Forelimb muscle (tissue), 1 donor: Measurements from ENCODE around the gene ARHGAP1. TPM values are rescaled to one million over a fixed set of nuclear protein-coding genes. Genes with fewer than 3 reads are reported as not detected.

Experiments used
- DNase-seq: peaks from one replicate; pipeline ENCODE4 v3.0.0-alpha.2; 2013; ENCODE audit warnings: low read depth
- polyA plus RNA-seq: library from polyadenylated mRNA; unstranded; fragments of 120-200 nt; gene quantifications from one replicate; pipeline ENCODE4 v1.2.1, GENCODE V29; 2013; ENCODE audit not compliant: insufficient read length

Gene ARHGAP1
- polyA plus RNA-seq, 1 donor = 33.8 TPM

DNA sequence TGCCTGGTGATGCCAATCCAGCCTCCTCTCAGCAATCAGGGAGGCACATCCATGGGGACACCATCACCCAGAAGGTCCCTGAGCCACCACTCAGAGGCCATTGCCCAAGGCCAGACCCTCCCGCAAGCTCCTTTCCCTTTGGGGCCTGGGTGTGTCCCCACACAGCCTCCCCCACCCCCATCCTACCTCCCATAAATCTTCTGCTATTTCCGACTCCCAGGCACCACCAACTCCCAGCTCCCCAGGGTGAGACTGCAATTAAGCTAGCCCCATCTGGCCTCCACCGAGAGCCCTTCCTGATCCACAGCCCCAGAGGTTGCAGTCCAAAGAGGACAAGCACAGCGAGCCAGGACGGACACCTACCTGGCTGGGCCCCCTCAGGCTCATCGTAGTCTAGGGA is 6.3 kb downstream of the ARHGAP1 start:
- no peak for DNase-seq

DNA sequence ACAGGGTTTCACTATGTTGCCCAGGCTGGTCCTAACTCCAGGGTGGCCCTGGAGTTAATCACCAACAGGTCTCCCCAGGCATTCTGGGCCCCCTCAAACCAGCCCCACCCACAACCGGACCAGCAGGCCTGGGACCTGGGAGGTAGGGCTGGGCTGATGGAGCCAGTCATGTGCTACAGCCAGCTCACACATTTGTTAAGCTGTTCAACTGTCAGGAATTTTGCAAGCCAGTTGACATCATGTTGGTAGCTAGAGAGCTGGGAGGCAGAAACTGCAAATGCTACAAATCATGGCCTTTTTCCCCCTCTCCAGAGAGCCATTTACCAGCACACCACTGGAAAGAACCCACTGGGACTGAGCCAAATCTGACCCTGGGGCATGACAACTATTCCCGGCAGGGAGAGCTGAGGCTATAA is 6.8 kb downstream of the ARHGAP1 start:
- DNase-seq = no peak

DNA sequence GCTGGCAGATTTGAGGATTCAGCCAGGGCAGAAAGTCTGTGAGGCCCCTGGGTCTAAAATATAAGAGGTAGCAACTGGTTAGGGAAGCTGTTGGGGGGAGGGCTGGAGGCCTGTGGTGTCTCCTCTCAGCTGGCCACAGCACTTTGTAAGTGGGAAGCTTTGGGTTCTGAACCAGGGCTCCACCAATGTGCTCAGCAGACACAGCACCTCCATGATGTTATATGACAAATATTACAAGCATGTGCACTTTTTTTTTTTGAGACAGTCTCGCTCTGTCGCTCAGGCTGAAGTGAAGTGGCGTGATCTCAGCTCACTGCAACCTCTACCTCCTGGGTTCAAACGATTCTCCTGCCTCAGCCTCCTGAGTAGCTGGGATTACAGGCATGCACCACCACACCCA is 8.0 kb downstream of the ARHGAP1 start:
- DNase-seq = no peak

DNA sequence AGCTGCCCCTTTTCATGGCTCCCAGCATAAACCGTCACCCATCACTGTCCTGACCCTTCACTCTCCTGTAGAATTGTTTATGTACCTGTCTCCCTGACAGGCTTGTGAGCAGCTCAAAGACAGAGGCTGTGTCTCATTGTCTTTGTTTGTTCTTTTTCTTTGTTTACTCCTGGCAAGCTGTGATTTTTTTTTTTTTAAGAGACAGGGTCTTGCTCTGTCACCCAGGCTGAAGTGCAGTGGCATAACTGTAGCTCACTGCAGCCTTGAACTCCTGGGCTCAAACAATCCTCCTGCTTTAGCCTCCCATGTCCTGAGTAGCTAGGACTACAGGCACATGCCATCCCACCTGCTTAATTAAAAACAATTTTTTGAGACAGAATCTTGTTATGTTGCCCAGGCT is 9.7 kb downstream of the ARHGAP1 start:
- DNase-seq = no peak

DNA sequence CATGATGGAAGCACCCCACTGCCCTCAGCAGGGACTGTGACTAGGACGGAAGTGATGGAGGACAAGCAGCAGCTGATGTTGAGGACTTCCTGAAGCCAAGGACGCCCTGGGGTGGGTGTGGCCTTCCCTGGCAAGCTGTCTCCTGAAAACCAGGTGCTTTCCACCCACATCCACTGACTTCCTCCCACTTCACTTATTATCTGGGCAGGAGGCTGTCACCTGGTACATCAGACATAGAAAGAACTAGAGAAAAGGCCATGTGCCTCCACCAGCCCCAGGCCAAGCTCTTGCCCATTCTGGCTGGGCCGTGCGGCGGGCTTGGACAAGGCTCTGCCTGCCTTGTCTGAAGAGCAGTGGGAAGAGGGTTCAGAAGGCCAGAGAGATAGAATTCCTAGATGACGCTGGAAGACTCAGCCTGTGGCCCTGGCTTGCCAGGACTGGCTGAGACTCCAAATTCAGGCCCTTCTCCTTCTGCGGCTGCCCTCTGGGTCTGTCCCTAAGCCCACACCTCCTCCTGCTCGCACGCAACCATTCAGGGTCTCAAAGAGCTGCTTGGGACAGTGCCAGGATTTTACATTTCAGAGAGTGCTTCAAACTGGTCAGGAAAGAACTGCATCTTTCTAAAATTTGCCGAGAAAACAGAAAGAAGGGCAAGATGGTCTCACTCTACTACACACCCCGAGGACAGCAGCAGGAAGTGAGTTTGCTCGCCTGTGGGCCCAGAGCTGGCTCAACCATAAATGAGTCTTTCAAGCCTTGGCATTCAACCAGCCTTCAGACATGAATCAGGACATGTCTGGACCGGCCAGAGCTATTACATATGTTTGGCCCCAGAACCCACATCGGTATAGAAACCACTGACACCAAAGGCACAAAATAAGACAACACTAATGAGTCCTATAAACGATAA is 13.3 kb downstream of the ARHGAP1 start:
- no peak for DNase-seq

DNA sequence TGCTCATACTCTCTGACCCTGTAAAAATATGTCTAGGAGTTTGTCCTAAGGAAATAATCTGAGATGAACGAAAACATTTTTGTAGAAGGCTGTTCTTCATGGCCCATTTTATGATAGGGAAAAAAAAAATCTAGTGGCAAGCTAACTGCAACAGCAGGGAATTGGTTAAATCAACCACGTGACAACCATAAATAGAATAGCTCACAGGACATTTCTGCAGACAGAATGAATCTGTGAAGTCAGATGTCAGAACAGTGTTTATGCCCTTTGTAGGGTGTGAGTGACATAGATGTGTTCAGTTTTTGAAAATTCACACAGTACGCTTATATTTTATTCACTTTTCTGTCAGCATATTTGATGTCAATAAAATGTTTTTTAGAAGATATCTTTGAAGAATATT is 16.1 kb downstream of the ARHGAP1 start:
- DNase-seq = no peak

DNA sequence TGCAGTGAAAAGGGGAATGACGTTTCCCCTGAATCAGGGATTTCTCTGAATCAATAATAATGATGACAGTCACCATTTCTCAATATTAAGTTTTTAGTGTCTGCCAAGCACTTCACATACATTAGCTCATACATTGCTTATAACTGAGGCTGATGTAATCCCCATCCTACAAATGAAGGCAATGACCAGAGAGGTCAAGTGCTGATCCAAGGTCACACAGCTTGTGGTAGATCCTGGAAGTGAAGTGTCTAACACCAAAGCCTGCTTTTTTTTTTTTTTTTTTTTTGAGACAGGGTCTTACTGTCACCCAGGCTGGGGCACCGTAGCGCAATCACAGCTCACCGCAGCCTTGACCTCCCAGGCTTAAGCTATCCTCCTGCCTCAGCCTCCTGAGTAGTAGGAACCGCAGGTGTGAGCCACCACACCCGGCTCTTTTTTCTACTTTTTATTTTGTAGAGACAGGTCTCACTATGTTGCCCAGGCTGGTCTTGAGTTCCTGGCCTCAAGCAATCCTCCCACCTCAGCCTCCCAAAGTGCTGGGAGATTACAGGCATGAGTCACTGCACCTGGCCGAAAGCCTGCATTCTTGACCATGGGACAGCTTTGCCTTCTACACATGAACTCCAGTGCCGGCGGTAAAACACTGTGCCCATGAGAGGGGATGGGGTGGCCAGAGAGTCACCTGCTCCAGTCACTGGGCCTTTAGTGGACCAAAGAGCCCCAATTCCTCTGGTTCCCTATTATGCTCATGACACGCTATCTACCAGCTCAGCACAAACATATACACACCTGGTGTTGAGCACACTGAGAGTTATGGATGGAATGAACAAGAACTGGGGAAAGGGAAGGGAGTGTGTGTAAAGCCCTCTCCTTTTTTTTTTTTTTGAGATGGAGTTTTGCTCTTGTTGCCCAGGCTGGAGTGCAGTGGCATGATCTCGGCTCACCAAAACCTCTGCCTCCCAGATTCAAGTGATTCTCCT is 17.4 kb downstream of the ARHGAP1 start:
- no peak for DNase-seq

DNA sequence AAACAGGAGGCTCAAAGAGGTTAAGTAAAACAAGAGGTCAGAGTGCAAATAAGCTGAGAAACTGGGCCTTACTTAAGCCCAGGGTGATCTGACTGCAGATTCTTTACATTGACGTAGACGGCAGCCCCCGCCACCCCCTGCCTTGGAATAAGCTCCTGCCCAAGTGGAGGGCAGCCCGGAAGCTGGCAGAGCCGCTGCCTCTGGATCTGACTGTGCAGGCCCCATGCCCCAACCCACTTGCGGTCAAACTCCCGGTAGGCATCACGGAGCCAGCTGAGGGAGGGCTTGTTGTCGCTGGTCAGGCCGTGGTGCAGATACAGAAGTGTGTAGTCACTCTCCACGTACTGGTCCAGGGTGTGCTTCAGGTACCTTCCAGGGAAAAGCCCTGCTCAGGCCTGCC is 18.6 kb downstream of the ARHGAP1 start:
- DNase-seq = no peak

DNA sequence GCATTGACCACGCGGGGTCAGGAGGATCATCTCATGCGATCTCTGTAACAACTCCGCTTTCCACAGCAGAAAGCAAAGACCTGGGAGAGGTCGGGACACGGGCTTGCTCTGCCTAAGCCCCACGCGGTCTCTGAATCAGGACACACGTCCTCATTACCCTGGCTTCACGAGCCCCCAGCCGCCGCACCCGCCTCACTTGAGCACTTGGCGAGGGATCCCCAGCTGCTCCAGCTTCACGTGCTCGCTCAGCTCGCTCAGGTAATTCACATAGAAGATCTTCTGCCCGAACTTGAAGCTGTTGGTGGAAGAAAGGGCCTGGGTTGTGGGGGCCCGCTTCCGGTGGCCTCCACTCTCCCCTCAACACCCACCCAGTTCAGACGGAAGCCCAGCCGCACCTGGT is 19.6 kb downstream of the ARHGAP1 start:
- no peak for DNase-seq

DNA sequence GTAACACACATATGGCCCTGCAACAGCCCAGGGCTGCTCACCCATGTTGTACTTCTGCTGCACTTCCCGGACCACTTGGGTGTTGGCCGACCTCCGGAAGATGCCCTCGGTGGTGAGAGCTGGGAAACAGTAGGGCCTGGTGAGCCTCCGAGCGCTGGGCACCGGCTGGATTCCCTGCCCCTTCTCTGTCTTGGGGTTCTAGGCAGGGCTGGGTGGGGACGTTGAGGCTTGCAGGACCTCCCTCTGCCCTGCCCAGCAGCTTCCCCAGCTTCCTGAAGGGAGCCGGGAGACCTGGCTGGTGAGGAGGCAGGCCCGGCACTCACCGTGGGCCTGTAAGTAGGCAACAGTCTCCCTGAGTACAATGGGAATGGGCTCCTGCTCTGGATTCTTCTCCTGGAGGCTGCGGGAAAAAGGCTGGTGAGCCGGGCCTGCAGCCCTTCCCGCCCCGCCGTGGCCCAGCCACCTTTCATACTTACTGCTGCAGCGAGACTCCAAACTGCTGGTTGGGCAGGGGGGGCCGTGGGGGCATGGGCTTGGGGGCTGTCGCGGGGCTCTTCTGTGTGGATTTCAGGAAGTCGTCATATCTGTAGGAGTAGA is 20.2 kb downstream of the ARHGAP1 start:
- DNase-seq = no peak

DNA sequence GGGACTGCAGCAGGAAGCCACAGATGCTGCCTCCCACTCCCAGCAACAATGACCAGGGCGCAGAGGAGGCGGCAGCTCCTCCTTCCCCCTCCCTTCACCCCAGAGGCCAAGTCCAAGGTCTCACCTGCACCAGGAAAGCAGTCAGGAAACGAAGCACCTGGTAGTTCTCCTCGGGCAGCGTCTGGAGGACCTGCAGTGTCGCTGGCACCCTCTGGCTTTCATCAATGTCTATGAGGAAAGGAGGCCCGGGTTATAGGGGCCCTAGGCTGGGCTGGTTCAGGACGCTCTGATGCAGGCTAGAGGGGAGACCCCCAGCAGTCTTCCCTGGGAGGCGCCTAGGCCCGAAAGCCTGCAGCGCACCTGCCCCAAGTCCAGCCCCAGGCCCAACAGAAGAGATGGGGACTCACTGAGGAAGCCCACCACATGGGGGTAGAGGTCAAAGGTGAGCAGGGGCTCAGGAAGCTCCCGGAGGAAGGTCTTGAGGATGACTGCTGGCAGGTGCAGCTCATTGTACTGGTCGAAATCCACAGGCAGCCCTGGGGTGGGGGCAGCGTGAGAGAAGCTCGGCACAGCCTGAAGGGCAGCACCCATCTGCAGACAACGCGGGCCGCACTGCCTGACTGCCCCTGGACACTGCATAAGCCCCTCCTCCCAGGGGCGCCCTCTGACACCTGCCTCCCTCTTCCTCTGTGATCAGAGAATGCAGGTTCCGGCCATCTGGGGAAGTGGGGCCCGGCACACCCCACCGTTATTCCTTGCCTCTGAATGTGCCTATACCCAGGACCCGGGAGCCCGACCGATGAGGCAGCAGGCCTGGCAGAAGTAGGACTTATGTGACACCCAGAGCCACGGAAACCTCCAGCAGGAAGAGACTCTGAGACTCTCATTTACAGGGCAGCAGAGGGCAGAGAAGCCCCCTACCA is 20.9 kb downstream of the ARHGAP1 start:
- no peak for DNase-seq

DNA sequence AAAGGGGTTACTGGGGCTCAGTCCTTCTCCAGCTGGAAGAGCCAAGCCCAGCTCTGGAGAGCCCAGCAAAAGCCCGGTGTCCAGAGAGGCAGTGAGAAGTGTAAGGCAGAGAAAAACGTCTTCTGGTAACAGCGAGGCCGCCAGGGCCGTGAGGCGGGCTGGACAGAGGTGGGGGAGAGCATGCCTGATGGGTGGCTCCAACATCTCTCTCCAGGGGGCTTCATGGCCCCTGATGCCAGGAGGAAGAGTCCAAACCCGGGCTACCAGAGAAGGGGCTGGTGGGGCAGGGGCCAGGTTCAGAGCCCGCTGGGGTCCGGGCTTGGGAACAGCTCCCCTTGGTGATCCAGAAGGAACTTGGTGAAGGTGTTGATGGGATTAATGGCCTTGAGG is 21.7 kb downstream of the ARHGAP1 start:
- DNase-seq = no peak

DNA sequence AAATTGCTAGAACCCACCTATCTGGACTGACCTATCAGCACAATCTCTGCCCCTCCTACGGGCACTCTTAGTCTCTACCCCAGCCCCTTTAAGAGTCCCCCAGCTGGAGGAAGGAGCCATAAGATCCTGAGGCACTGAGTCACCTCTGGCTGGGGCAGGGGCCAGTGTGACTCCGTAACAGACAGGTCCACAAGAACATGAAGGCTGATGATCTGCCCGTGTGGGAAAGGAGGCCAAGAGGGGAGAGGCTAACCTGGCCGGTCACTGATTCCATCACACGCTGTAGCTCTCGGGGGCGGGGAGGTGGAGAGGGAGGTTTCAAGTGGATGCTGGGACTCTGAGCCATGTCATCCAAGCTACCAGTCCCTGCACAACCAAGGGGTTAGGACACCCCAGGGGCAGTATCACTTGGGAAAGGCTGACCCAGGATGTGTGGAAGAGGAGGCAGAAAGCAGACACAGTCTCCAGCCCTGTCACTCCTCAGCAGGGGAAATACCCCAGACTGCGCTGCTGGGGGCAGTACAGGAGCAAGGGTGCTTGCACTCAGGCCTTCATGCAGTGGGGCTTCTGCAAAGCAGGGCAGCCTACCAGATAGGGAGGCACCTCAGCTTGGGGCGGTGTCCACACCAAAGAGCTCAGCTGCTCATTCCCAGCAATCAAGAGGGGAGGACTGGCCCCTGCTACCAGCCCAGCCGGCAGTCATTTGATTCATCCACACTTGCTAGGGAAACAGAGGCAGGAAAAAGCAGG is 22.3 kb downstream of the ARHGAP1 start:
- no peak for DNase-seq

DNA sequence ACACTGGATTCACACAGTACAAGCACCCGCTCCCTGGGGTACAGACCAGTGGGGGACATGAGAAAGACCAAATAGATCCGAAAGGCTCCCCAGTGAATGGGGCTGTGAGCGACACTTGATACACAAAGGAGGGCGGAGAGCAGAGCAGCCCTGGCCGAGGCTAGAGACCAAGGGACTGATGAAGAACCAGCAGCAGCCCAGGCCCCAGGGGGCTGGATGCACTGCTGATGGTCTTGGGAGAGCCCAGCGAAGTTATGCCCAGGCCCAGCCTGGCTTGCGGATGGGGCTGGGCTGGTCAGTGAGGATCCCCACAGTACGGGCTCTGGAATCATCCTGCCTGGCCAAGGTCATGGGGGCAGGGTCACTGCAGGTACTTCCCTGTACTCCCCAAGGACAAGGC is 23.2 kb downstream of the ARHGAP1 start:
- DNase-seq = no peak

DNA sequence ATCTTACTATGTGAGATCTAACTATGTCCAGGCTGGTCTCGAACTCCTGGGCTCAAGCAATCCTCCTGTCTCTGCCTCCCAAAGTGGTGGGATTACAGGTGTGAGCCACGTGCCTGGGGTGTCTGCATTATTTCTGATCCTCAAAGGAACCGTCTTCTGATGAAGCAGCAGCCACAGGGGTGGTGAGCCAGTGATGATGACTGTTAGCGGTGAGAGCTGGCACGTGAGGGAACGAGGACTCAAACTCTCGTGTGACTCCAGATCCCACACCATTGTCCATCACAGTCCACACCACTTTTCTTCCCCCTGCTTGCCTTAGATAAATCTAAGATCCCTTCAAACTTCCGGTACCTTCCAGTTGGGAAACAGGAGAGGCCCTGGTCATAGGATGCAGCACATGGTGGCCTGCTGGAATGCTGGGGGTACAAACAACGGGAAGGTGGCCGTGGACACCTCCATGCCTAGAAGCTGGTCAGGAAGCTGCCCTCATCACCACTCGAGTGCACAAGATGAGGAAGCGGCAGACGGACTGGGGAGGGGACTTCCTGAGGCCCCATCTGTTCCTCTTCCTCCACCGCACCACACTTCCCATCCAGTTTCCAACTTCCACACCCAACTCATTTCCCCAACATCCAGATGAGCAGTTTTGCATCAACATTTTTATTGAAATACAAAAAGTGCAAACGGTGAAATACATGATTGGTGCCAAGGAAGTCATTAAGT is 23.8 kb downstream of the ARHGAP1 start:
- DNase-seq = no peak

DNA sequence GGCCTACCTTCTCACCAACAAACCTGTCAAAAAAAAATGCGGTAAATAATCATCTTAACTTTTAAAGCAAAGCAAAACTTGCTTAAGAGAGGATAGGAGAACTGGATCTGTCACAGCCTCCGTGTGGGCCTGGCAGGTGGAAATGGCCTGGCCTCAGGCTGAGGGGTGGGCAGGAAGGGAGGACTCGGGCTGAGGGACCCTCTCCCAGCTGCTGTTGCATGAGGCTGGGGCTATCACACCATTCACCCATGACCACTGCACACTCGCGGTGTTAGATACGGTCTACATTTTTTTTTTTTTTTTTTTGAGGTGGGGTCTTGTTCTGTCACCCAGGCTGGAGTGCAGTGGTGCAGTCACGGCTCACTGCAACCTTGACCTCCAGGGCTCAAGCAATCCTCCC is 24.5 kb downstream of the ARHGAP1 start:
- no peak for DNase-seq

DNA sequence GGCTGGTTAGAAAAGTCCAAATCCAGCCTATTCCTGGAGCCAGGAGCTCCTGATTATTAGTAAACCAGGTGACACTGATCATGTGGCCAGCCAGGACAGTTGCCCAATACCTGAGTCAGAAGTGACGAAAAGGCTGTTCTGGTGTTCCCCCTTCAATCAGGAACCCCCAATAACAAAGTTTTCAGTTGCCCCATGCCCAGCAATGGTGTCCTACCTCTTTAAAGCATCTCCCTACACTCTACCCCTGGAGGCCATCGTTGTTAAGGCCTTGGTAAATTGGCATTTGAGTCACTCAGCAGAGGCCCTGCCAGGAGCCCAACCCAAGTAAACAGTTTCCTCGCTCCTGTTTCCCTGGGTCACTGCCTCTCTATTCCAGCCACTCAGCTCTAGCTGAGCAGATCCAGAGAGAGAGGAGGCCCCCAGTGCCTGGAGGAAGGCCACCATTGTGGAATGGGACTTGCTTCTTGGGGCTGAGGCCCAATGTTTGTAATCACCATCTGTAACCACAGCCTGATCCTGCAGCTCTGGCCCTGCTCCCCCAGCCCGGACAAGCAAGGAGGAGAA is 25.0 kb downstream of the ARHGAP1 start:
- no peak for DNase-seq

DNA sequence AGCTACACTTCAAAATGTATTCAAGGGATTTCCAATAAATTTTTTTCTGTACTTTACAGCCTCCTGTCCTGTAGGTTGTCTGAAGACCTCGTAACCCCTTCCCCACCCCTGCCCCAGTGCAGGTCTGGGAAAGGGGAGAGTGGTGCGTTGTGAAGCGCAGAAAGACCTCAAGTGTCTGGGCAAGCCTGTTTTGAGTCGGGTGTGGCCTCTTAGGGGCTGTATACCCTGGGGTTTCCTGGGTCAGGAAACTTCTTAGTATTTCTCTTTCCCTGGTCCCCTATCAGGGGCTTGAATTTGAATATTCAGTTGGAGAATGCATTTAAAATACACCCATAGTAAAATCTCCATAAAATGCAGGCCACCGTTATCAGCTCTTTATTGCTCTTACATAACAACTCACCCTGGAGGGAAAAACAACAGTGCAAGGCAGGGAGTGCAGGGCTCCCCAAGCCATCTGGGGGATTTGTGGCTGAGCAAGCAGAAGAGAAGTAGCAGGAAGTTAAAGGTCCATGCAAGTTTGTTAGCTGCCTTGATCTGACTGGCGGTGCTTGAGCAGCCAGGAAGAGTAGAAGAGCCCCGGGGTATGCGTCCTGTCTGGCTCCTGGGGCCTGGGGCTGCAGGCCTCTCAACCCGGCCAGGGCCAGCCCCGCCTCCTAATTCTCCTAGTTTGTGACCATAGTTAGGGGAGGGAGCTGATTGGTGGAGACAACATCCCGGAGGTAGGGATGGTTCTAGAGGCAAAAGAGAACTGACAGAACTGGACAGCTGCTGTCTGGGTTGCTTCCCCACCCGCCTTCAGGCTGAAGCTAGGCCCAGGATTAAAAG is 25.7 kb downstream of the ARHGAP1 start:
- no peak for DNase-seq
